NCI-H128 (cell line): ENCODE data around the gene GALK2.
"Not testable (repeated sequence)": the region's sequence is repeated elsewhere in the genome, so short reads cannot be mapped to it uniquely, and the experiment has no call there.

Experiments used
- DNase-seq: peaks from one replicate; lab custom pipeline; 2025; ENCODE audit not compliant: unreplicated experiment; lab: John Stamatoyannopoulos, UW

The GALK2 gene

GRCh38 chr15:49215768-49216739, 46.0 kb downstream of the GALK2 start:
- peak; percentile 2 for DNase-seq

- DNase-seq: no peak
Observed at GRCh38 chr15:49223536-49224274, 53.7 kb downstream of the GALK2 start.

DNA sequence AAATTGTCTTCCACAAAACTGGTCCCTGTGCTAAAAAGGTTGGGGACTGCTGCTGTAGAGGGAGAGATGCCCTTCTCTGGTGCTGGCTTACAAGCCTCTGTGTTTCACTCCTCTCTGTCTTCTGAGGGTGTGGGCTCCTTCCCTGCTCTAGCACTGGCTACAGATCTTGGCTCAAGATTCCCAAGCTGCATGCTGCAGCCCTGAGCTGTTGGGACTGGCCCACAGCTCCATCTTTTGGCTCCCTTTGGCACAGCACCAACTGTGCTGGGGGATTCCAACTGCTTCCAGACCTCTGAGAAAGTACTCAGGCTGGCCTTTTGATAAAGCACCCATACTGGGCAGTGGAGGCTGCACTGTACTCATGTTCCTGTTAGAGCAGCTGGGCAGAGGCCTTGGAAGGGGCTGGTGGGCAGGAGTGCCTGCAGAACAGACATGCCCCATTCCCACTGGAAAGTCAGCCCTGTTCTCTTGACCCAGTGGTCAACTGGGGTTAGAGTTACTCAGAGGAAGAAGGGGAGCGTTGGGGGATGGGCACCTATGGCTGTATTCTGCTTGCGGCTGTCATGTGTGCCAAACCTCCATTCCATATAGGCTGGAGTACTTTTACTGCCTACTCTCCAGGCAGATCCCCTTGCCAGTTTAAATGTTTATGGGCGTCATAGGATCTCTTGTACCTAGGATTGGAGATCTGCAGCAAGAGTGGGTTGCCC, 55.7 kb downstream of the GALK2 start:
- no peak for DNase-seq

GRCh38 chr15:49227602-49228001, 57.6 kb downstream of the GALK2 start:
- DNase-seq: no peak

GRCh38 chr15:49229922-49230321, 59.9 kb downstream of the GALK2 start:
- DNase-seq: no peak

GRCh38 chr15:49232236-49232806, 62.3 kb downstream of the GALK2 start:
- DNase-seq: no peak

GRCh38 chr15:49235446-49236124, 65.5 kb downstream of the GALK2 start:
- peak; percentile 28 for DNase-seq

DNA sequence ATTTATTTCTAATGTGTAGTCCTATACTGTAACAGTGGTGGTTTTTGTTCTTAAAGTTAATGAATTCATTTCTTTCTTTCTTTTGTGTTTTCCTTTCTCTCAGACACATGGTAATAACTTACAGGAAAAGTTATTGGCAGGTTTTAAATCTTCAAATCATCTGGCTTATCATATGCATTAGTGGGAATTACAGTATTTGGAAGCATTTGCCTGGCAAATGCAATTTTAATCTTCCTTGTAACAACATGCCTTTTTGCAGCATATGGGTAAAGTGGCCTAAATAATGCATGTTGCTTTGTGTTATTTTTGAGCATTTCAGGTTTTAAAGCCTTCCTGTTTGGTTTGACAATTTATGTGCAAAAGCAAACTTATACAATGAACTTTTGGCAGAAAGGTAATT, 66.8 kb downstream of the GALK2 start:
- DNase-seq: no peak

DNA sequence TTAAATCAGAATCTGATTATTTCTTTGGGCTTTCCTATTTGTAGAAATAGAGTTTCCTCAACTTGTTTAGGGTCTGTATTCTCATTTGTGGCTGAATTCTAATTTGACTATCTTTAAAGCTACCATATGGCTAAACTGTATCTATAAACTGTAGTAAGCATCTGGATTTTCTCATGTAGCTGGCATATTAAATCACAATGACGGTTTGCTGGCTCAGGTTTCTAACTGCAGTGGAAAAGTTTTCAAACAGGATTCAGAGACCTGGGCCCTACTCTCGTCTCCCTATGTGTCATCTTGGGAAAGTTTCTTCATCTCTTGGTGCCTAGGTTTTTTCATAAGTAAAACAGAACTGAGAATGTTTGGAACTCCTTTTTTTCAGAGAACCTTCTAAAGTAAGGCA, 68.3 kb downstream of the GALK2 start:
- no peak for DNase-seq

DNA sequence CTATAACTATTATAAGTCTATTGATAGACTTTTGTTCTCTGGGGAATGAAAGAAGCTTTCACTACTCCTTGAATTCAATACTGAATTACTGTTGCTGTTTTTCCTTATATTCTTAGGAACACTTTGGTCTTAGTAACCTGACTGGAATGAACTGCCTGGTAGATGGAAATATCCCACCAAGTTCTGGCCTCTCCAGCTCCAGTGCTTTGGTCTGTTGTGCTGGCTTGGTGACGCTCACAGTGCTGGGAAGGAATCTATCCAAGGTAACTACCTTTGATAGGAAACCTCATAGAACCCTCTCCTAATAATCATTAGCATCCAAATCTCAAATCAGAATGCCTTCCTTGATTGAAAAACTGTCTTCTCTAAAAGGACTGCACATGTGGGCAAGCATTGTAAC, 69.1 kb downstream of the GALK2 start:
- DNase-seq: no peak

DNA sequence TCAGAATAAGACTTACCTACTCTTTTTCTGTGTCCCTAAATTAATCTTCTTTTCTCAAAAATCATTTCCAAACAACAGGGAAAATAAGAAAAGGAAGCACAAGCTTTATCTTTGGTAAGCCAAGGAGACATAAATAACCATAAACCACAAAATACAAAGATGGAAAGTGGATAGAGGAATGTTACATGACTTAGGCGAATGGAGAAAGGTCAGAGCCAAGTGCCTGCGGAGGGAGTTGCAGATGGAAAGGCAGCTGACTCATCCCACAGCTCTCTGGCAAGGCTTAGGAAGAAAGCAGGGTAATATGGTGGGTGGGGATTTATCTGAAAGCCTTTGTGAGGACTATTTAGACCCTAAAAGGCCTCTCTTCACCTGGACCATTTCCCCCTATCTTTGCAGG, 72.8 kb downstream of the GALK2 start:
- no peak for DNase-seq

- DNase-seq: no peak
Observed at GRCh38 chr15:49247556-49248110, 77.6 kb downstream of the GALK2 start.

- no peak for DNase-seq
Observed at GRCh38 chr15:49248291-49248690, 78.2 kb downstream of the GALK2 start.

DNA sequence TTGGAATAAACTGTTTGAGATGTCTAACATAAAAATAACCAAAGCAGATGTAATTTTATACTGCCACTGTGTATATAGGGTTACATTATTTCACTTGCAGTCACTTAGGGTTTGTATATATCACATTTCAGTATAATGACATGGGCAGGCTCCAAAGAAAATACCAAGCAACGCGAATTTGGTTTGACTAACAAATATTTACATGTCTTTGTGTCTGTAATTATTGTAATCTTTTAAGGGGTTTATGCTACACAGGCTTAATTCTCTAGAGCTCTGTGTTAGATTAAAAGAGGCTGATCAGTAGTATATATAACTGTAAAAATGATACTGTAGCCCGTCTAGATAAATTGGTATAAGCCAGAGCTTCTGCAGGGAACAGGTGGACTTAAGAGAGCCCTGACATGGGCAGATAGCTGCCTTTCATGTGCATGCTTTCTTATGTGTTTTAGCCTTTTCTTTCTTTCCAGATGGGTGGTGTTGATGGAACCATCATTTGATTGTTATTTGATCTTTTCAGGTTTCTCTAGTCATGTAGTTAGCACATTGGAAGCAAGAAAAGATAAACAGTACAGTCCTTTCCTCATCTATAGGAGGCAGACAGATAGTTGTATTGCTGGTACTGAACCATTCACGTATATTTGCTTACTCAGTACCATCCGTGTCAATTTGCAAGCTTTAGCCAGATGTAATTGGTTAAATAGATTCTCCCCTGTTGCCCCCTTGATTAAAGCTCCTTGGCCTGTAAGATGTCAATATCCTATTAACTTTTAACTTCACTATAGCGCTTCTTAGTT, 86.1 kb downstream of the GALK2 start:
- DNase-seq: no peak

DNA sequence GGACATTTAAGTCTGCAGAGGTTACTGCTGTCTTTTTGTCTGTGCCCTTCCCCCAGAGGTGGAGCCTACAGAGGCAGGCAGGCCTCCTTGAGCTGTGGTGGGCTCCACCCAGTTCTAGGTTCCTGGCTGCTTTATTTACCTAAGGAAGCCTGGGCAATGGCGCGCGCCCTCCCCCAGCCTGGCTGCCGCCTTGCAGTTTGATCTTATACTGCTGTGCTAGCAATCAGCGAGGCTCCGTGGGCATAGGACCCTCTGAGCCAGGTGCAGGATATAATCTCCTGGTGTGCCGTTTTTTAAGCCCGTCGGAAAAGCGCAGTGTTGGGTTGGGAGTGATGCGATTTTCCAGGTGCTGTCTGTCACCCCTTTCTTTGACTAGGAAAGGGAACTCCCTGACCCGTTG, 95.1 kb downstream of the GALK2 start:
- not testable (repeated sequence) for DNase-seq

DNA sequence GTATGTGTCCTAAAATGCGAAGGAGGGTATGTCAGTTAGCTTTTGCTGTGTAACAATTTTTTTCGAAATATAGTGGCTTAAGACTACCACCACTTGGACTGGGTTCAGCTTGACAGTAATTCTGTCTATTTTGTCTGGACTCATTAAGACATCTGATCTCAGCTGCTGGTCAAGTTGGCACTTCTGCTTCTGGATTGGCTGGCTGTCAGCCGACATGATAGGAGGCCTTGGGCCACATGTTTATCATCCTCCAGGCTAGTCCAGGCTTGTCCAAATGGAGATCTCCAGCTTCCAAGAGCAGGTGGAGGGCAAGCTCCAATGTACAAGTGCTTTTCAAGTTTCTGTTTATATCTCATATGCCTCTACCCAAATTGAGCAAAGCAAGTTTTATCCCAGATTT, 95.9 kb downstream of the GALK2 start:
- no peak for DNase-seq

DNA sequence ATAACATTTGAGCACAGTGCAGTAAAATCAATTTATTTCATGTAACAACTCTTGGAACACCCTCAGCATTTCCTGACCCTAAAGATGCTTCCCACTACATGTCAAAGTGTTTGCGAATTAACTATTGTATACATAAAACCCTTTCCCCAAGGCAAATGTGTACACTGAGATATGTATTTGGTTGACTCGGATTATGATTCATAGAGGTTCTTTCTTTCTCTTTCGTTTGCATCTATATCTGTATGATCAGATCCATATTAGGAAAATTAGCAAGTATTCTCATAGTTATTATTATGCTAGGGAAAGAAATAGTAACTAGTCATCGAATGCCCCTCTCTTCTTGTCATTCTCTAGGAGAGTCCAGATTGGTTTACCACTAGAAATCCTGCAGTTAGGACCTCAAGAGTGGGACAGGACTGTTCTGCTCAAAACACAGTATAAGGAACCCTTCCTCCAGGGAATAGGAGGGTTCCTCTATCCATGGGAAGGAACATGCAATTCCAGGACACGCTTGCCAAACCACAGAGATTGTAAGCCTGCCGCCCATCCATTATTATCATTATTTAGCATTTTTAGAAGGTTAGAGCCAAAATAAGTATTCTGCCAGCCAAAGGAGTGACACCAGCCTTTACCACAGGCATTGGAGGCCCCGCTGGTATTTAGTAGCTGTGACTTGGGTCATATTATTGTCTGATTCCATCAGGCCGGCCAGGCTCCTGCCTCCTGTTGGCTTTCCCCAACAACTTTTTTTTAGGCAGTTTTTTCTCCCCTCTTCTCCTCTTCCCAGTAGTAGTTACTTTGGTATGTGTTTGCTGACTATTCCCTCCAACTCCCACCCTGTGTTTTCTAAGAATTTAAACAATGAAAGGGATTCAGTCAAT, 100.7 kb downstream of the GALK2 start:
- no peak for DNase-seq

GRCh38 chr15:49273734-49274318, 103.8 kb downstream of the GALK2 start:
- DNase-seq: no peak
